ENCODE results near the gene PDPR.
"Not testable (repeated sequence)": the region's sequence is repeated elsewhere in the genome, so short reads cannot be mapped to it uniquely, and the experiment has no call there.

PDPR gene

GRCh38 chr16:70157477-70158260 is 43.5 kb downstream of the PDPR start:
- no peak for DNase-seq
- in situ Hi-C loops (cut with HindIII; ENCODE audit: low pct_ligation_motif_present, low pct_unique_long_range_greater_than_20kb, low sequenced_read_pairs), result no loop called here

GRCh38 chr16:70158261-70158939 is 44.3 kb downstream of the PDPR start:
- peak; percentile 14 for DNase-seq

GRCh38 chr16:70159355-70160348 is 45.5 kb downstream of the PDPR start:
- in situ Hi-C loops (cut with HindIII; ENCODE audit: low pct_ligation_motif_present, low pct_unique_long_range_greater_than_20kb, low sequenced_read_pairs), result no loop called here
- DNase-seq, result peak; percentile 2

More at GRCh38 chr16:70158261-70158939, 44.3 kb downstream of the PDPR start:
- in situ Hi-C loops (cut with HindIII; ENCODE audit: low pct_ligation_motif_present, low pct_unique_long_range_greater_than_20kb, low sequenced_read_pairs), result no loop called here

- in situ Hi-C loops (cut with HindIII; ENCODE audit: low pct_ligation_motif_present, low pct_unique_long_range_greater_than_20kb, low sequenced_read_pairs), result no loop called here
- DNase-seq, result no peak
Observed at GRCh38 chr16:70160388-70160787, 46.3 kb downstream of the PDPR start.

- in situ Hi-C loops (cut with HindIII; ENCODE audit: low pct_ligation_motif_present, low pct_unique_long_range_greater_than_20kb, low sequenced_read_pairs), result no loop called here
Observed at GRCh38 chr16:70160821-70161220, 46.7 kb downstream of the PDPR start.

GRCh38 chr16:70161350-70161749 is 47.2 kb downstream of the PDPR start:
- DNase-seq, result no peak

More at GRCh38 chr16:70160821-70161220, 46.7 kb downstream of the PDPR start:
- no peak for DNase-seq

GRCh38 chr16:70162041-70162451 is 47.9 kb downstream of the PDPR start:
- in situ Hi-C loops (cut with HindIII; ENCODE audit: low pct_ligation_motif_present, low pct_unique_long_range_greater_than_20kb, low sequenced_read_pairs), result no loop called here
- DNase-seq, result peak; percentile 44

More at GRCh38 chr16:70161350-70161749, 47.2 kb downstream of the PDPR start:
- in situ Hi-C loops (cut with HindIII; ENCODE audit: low pct_ligation_motif_present, low pct_unique_long_range_greater_than_20kb, low sequenced_read_pairs), result no loop called here

- in situ Hi-C loops (cut with HindIII; ENCODE audit: low pct_ligation_motif_present, low pct_unique_long_range_greater_than_20kb, low sequenced_read_pairs), result no loop called here
- DNase-seq, result no peak
Observed at GRCh38 chr16:70163596-70163995, 49.5 kb downstream of the PDPR start.

- in situ Hi-C loops (cut with HindIII; ENCODE audit: low pct_ligation_motif_present, low pct_unique_long_range_greater_than_20kb, low sequenced_read_pairs); DNase-seq: not testable (repeated sequence)
Observed at GRCh38 chr16:70166688-70167087, 52.6 kb downstream of the PDPR start.

GRCh38 chr16:70173212-70173837 is 59.2 kb downstream of the PDPR start, which contains the start of gene CLEC18C:
TSS of gene CLEC18C (plus strand) at chr16:70173787. CDS start at chr16:70174279, 492 bp downstream.
- in situ Hi-C loops (cut with HindIII; ENCODE audit: low pct_ligation_motif_present, low pct_unique_long_range_greater_than_20kb, low sequenced_read_pairs); DNase-seq: not testable (repeated sequence)

- DNase-seq; in situ Hi-C loops (cut with HindIII; ENCODE audit: low pct_ligation_motif_present, low pct_unique_long_range_greater_than_20kb, low sequenced_read_pairs): not testable (repeated sequence)
Observed at GRCh38 chr16:70173916-70174315, 59.8 kb downstream of the PDPR start.

GRCh38 chr16:70174387-70174932 is 60.3 kb downstream of the PDPR start:
- in situ Hi-C loops (cut with HindIII; ENCODE audit: low pct_ligation_motif_present, low pct_unique_long_range_greater_than_20kb, low sequenced_read_pairs); DNase-seq: not testable (repeated sequence)

GRCh38 chr16:70187858-70188607 is 73.9 kb downstream of the PDPR start:
- DNase-seq; in situ Hi-C loops (cut with HindIII; ENCODE audit: low pct_ligation_motif_present, low pct_unique_long_range_greater_than_20kb, low sequenced_read_pairs): not testable (repeated sequence)

- in situ Hi-C loops (cut with HindIII; ENCODE audit: low pct_ligation_motif_present, low pct_unique_long_range_greater_than_20kb, low sequenced_read_pairs); DNase-seq: not testable (repeated sequence)
Observed at GRCh38 chr16:70188608-70188915, 74.4 kb downstream of the PDPR start.

- in situ Hi-C loops (cut with HindIII; ENCODE audit: low pct_ligation_motif_present, low pct_unique_long_range_greater_than_20kb, low sequenced_read_pairs); DNase-seq: not testable (repeated sequence)
Observed at GRCh38 chr16:70190574-70190973, 76.4 kb downstream of the PDPR start.

- in situ Hi-C loops (cut with HindIII; ENCODE audit: low pct_ligation_motif_present, low pct_unique_long_range_greater_than_20kb, low sequenced_read_pairs); DNase-seq: not testable (repeated sequence)
Observed at GRCh38 chr16:70196683-70197300, 82.7 kb downstream of the PDPR start.

GRCh38 chr16:70197611-70198010 is 83.5 kb downstream of the PDPR start:
- DNase-seq; in situ Hi-C loops (cut with HindIII; ENCODE audit: low pct_ligation_motif_present, low pct_unique_long_range_greater_than_20kb, low sequenced_read_pairs): not testable (repeated sequence)

Measured in ACHN (cell line).